Measurements from ENCODE around the gene CXCL3.

GRCh38 chr4:74062953-74063352 lies 24.5 kb upstream of the CXCL3 start:
- TF ChIP-seq CTCF (IDR thresholded peaks at IDR 0.05; ENCODE audit: low read depth, low read length, poor library complexity, severe bottlenecking) (no peak), EZH2phosphoT487 (IDR thresholded peaks at IDR 0.05; ENCODE audit: borderline replicate concordance, low read length) (no peak)

Data from DOHH2 (cell line).